ENCODE results near the gene HHLA2. TPM values are rescaled to one million over a fixed set of nuclear protein-coding genes. Genes with fewer than 3 reads are reported as not detected.

Gene HHLA2
- total and polyA plus RNA-seq, 11 donors, result 0.08 TPM; not detected in 10

DNA sequence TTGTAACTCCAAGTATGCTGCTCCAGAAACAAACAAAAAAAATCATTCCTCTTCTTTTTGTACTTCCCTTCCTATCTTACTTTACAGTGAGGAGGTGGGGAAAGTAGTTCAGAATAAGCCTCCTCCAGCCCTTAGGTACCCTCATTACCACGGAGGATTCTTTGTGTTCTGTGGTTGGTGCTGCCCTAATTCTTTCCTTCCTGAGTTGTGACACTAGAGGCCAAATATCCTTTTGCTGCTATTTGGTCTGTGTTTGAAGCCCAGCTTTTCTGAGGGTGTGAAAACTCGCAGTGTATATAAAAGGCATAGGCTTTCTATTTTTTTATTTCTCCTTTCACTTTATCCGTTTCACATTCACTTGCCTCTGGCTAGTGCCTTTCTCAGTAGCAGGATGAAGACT is 98.2 kb downstream of the HHLA2 start:
- ATAC-seq (no peak), DNase-seq (no peak)
- TF ChIP-seq, protein P1, sequence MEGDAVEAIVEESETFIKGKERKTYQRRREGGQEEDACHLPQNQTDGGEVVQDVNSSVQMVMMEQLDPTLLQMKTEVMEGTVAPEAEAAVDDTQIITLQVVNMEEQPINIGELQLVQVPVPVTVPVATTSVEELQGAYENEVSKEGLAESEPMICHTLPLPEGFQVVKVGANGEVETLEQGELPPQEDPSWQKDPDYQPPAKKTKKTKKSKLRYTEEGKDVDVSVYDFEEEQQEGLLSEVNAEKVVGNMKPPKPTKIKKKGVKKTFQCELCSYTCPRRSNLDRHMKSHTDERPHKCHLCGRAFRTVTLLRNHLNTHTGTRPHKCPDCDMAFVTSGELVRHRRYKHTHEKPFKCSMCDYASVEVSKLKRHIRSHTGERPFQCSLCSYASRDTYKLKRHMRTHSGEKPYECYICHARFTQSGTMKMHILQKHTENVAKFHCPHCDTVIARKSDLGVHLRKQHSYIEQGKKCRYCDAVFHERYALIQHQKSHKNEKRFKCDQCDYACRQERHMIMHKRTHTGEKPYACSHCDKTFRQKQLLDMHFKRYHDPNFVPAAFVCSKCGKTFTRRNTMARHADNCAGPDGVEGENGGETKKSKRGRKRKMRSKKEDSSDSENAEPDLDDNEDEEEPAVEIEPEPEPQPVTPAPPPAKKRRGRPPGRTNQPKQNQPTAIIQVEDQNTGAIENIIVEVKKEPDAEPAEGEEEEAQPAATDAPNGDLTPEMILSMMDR (IDR thresholded peaks at IDR 0.05), result no peak
- no peak for TF ChIP-seq POLR2A (IDR thresholded peaks at IDR 0.05)
- WGBS, 4 donors, result 76 to 83% (median 78%) methylated on average over 3 of the region's 3 CpGs
- no peaks in the 10 kb centered on the region for H3K9me3 ChIP-seq
- H3K27ac ChIP-seq, result no peak overlapping the region
- no peaks in the 10 kb centered on the region for H3K4me1 ChIP-seq
- no peaks in the 10 kb centered on the region for H3K36me3 ChIP-seq
- no peaks in the 10 kb centered on the region for H3K27me3 ChIP-seq
- intact Hi-C loops (cut with DNase I), result no loop called here
- H3K4me3 ChIP-seq, result no peak overlapping the region

DNA sequence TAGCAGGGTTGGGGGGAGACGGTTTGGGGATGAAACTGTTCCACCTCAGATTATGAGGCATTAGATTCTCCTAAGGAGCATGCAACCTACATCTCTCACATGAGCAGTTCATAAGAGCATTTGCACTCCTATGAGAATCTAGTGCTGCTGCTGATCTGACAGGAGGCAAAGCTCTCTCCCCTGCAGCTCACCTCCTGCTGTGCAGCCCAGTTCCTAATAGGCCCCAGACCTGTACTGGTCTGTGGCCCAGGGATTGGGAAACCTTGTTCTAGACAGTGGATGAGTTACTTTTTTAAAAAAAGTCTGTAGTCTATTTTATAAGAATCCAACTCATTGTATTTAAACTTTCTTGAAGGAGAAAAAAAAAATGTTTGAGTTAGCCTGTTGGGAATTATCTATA is 100.0 kb downstream of the HHLA2 start:
- WGBS, 4 donors, result 83 to 93% (median 89%) methylated on average over 1 of the region's 1 CpG
- H3K9me3 ChIP-seq, result peaks cover 0 to 7% (median 0%) of the 10 kb centered on the region in 12 donors
- ATAC-seq (no peak), DNase-seq (no peak)
- no peaks in the 10 kb centered on the region for H3K4me1 ChIP-seq
- no peak overlapping the region for H3K4me3 ChIP-seq
- H3K36me3 ChIP-seq, result no peaks in the 10 kb centered on the region
- H3K27me3 ChIP-seq, result no peaks in the 10 kb centered on the region
- intact Hi-C loops (cut with DNase I), result no loop called here
- H3K27ac ChIP-seq, result no peak overlapping the region
- TF ChIP-seq, protein P1 (IDR thresholded peaks at IDR 0.05), result no peak
- no peak for TF ChIP-seq POLR2A (IDR thresholded peaks at IDR 0.05)

DNA sequence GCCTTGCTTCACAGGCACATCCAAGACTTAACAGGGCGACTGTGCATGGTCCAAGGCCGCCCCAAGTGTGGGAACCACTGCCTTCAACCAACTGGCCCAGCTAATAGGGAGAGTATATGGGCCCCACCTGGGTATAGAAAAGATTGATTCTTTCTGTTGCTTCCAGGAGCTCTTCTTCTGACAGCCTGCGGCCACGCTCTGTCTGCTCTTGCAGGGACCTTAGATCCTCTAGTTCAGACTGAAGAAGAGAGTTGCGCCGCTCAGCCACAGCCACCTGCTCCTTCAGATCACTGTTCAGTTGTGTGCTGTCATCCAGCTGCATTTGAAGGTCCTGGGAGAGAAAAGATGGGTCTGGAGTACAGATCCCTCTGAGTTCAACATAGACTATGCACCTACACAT is 102.2 kb downstream of the HHLA2 start:
- ATAC-seq, result no peak
- H3K4me1 ChIP-seq, result no peaks in the 10 kb centered on the region
- TF ChIP-seq, protein P1 (IDR thresholded peaks at IDR 0.05), result no peak
- no peak overlapping the region for H3K4me3 ChIP-seq
- H3K9me3 ChIP-seq, result peaks cover 0 to 7% (median 0%) of the 10 kb centered on the region in 12 donors
- H3K36me3 ChIP-seq, result no peaks in the 10 kb centered on the region
- intact Hi-C loops (cut with DNase I), result no loop called here
- no peak for DNase-seq
- H3K27ac ChIP-seq, result no peak overlapping the region
- H3K27me3 ChIP-seq, result no peaks in the 10 kb centered on the region
- WGBS, 4 donors, result 86 to 98% (median 95%) methylated on average over 6 of the region's 6 CpGs

DNA sequence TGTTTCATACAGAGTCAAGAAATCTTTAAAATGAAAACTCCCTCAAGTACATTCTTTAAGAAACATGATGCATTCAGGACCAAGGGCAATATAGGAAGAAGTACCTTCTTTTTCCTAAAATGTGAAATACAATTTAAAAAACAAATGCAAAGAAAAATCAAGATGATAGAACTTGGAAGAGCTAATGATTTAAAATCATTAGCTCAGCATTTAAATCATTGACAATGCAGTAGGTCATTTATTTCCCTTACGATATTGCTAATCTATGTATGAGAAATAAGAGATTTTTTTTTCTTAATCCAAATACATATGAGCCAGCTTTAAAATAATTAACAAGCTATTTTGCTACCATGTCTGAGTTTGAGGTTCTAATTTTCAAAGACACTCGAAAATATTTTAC is 105.5 kb downstream of the HHLA2 start:
- H3K27ac ChIP-seq, result no peak overlapping the region
- WGBS, 4 donors, result 90 to 96% (median 93%) methylated on average over 2 of the region's 2 CpGs
- DNase-seq (no peak), ATAC-seq (no peak)
- H3K4me1 ChIP-seq, result peaks cover 0 to 7% (median 0%) of the 10 kb centered on the region in 12 donors
- H3K9me3 ChIP-seq, result peaks cover 0 to 7% (median 0%) of the 10 kb centered on the region in 12 donors
- intact Hi-C loops (cut with DNase I), result loop anchor here in 3 of 10 donors (10.0 kb wide), 2 partner anchors 457 to 467 kb away; no protein-coding TSS in a partner anchor
- TF ChIP-seq, protein P1 (IDR thresholded peaks at IDR 0.05), result no peak
- no peak for TF ChIP-seq POLR2A (IDR thresholded peaks at IDR 0.05)
- H3K27me3 ChIP-seq, result no peaks in the 10 kb centered on the region
- H3K36me3 ChIP-seq, result no peaks in the 10 kb centered on the region
- no peak overlapping the region for H3K4me3 ChIP-seq

Data from heart left ventricle (tissue), 16 donors.